HepG2 (cell line): ENCODE data around the gene RAB3C. TPM values are rescaled to one million over a fixed set of nuclear protein-coding genes. Genes with fewer than 3 reads are reported as not detected.

ENCODE experiments used
- ATAC-seq: fragments of 200-7000 bp; cut with Tn5 transposase; 3 replicates; pipeline ENCODE4 v1.9.1; 2020; ENCODE audit warnings: mild to moderate bottlenecking, moderate library complexity
- BruUV-seq: library from RNA; stranded (reverse); fragments of 400-500 nt; replicated peaks from 2 replicates; lab custom pipeline; 2021; lab: Mats Ljungman, UMichigan
- CTCF ChIA-PET: fragments of 300-600 bp; formaldehyde crosslinking; extraction: SDS; loops from one replicate; lab custom pipeline; 2021; ENCODE audit warnings: low total read pairs, inconsistent platforms, low intra/inter-chr PET ratio; lab: Yijun Ruan, JAX
- POLR2A ChIA-PET: fragments of 350-600 bp; sonication (Branson Sonifier 250); formaldehyde crosslinking; loops from one replicate; lab custom pipeline; 2020; ENCODE audit warnings: antibody characterized with exemption, inconsistent platforms; lab: Yijun Ruan, JAX
- DNase-seq: peaks from one replicate; pipeline ENCODE4 v3.0.0-alpha.2; 2015; ENCODE audit warnings: low spot score
- FAIRE-seq: peaks from 3 replicates; lab custom pipeline; 2011; peaks lifted over from hg19 to GRCh38; lab: Jason Lieb, UNC
- H2AFZ ChIP-seq: one replicate; pipeline ENCODE4 v1.6.1; 2011; ENCODE audit warnings: low read length, inconsistent platforms
- H3K27ac ChIP-seq: fragments of 300-600 bp; 3 replicates; pipeline ENCODE4 v1.8.0; 2011; ENCODE audit warnings: mixed run types, mild to moderate bottlenecking, mixed read lengths, low read length, inconsistent platforms; ENCODE audit not compliant: insufficient read depth; ENCODE audit errors: extremely low read length
- H3K27me3 ChIP-seq, 2 experiments: fragments of 200-600 bp in 1 of 2; 2 replicates in 1 of 2; 3 replicates in 1 of 2; pipeline versions ENCODE4 v1.6.0 to v1.8.0; 2011; ENCODE audit warnings: low read length in 2 of 2, mild to moderate bottlenecking in 2 of 2, moderate library complexity in 2 of 2, inconsistent platforms in 1 of 2; ENCODE audit not compliant: insufficient read depth in 2 of 2, control insufficient read depth in 1 of 2
- H3K36me3 ChIP-seq, 2 experiments: fragments of 200-600 bp in 1 of 2; replicated peaks in 1 of 2; 2 replicates in 1 of 2; 3 replicates in 1 of 2; pipeline versions ENCODE4 v1.5.1 to v1.8.0; 2011; ENCODE audit warnings: low read length in 2 of 2, inconsistent platforms in 1 of 2; ENCODE audit not compliant: insufficient read depth in 2 of 2, control insufficient read depth in 1 of 2
- H3K4me1 ChIP-seq: 2 replicates; pipeline ENCODE4 v1.5.1; 2012; ENCODE audit warnings: low read length, inconsistent platforms; ENCODE audit not compliant: insufficient read depth
- H3K4me2 ChIP-seq: 2 replicates; pipeline ENCODE4 v1.6.0; 2011; ENCODE audit warnings: low read depth, low read length, inconsistent platforms
- H3K4me3 ChIP-seq, 3 experiments: fragments of 200-600 bp in 1 of 3; sonication (generic), shearing (Covaris generic) in 1 of 3; replicated peaks in 1 of 3; 2 replicates each; pipeline ENCODE4 v1.5.1; 2011 to 2016; ENCODE audit warnings: low read length in 3 of 3, inconsistent platforms in 2 of 3, low read depth in 2 of 3, mild to moderate bottlenecking in 2 of 3, control low read depth in 1 of 3, mixed read lengths in 1 of 3; ENCODE audit not compliant: insufficient read depth in 1 of 3
- H3K79me2 ChIP-seq: one replicate; pipeline ENCODE4 v1.6.1; 2011; ENCODE audit warnings: low read length, inconsistent platforms; ENCODE audit not compliant: insufficient read depth
- H3K9ac ChIP-seq: 2 replicates; pipeline ENCODE4 v1.6.0; 2011; ENCODE audit warnings: mild to moderate bottlenecking, low read depth, low read length, inconsistent platforms; ENCODE audit not compliant: insufficient read depth
- H3K9me3 ChIP-seq: 2 replicates; pipeline ENCODE4 v1.5.1; 2012; ENCODE audit warnings: mild to moderate bottlenecking, low read length
- H4K20me1 ChIP-seq: 2 replicates; pipeline ENCODE4 v1.6.0; 2011; ENCODE audit warnings: inconsistent platforms, mild to moderate bottlenecking, low read length, moderate library complexity; ENCODE audit not compliant: insufficient read depth
- CAMTA2 ChIP-seq: sonication (generic); formaldehyde crosslinking; IDR thresholded peaks from 2 replicates; pipeline ENCODE4 v1.4.0; 2020; ENCODE audit warnings: mild to moderate bottlenecking, missing genetic modification reagents, borderline replicate concordance
- FOSL1 ChIP-seq: sonication (generic); formaldehyde crosslinking; IDR thresholded peaks from 2 replicates; pipeline ENCODE4 v1.9.0; 2021; ENCODE audit warnings: missing genetic modification reagents, borderline replicate concordance
- HDAC2 ChIP-seq: sonication (generic); formaldehyde crosslinking; IDR thresholded peaks from 2 replicates; pipeline ENCODE4 v1.4.0; 2020; ENCODE audit warnings: missing genetic modification reagents
- HIVEP1 ChIP-seq: sonication (generic); formaldehyde crosslinking; IDR thresholded peaks from 2 replicates; pipeline ENCODE4 v1.4.0; 2020; ENCODE audit warnings: mild to moderate bottlenecking, missing genetic modification reagents
- REPIN1 ChIP-seq: sonication (generic); formaldehyde crosslinking; IDR thresholded peaks from 2 replicates; pipeline ENCODE4 v1.8.0; 2022; ENCODE audit warnings: missing genetic modification reagents, low read depth, mild to moderate bottlenecking, borderline replicate concordance
- SATB2 ChIP-seq: sonication (generic); formaldehyde crosslinking; IDR thresholded peaks from 2 replicates; pipeline ENCODE4 v1.5.0; 2020; ENCODE audit warnings: missing genetic modification reagents
- U2AF2 ChIP-seq: fragments of 200-400 bp; formaldehyde crosslinking; IDR thresholded peaks from 2 replicates; pipeline ENCODE4 v1.6.1; 2017; ENCODE audit warnings: low read depth, mild to moderate bottlenecking, low read length
- ZNF547 ChIP-seq: sonication (generic); formaldehyde crosslinking; IDR thresholded peaks from 2 replicates; pipeline ENCODE4 v1.5.1; 2020; ENCODE audit warnings: mild to moderate bottlenecking, missing genetic modification reagents
- ZSCAN22 ChIP-seq: sonication (generic); formaldehyde crosslinking; IDR thresholded peaks from 2 replicates; pipeline ENCODE4 v1.4.0; 2020; ENCODE audit warnings: mild to moderate bottlenecking, missing genetic modification reagents
- WGBS: methylation state at CpG from one replicate; pipeline ENCODE4 v1.1.6; 2017; ENCODE audit warnings: low lambda C conversion rate; 5-methylcytosine and 5-hydroxymethylcytosine counted together
- in situ Hi-C: cut with HindIII; loops from 2 replicates; pipeline ENCODE4 v1.10.0; 2017; ENCODE audit warnings: low pct_unique_long_range_greater_than_20kb; ENCODE audit not compliant: extremely low pct_ligation_motif_present
- intact Hi-C: fragments of 100-400 bp; cut with micrococcal nuclease; formaldehyde crosslinking; loops from one replicate; pipeline ENCODE4 v1.10.0; 2022; ENCODE audit not compliant: unreplicated experiment
- polyA plus RNA-seq, 8 experiments: library from polyadenylated mRNA; depleted of rRNA in 3 of 8; stranded (reverse) in 7 of 8; unstranded in 1 of 8; fragments of >200 nt; fragmentation: Illumina TruSeq in 4 of 8; extraction: Trizol in 4 of 8; gene quantifications; 2 replicates each; pipeline versions ENCODE4 v1.2.1 to v1.2.3, GENCODE V29; 2011 to 2016; ENCODE audit warnings: low read depth in 4 of 8, missing spikeins in 1 of 8, mixed read lengths in 1 of 8; ENCODE audit not compliant: insufficient read depth in 1 of 8
- total RNA-seq, 5 experiments: library from RNA; depleted of rRNA; stranded (reverse); fragments of >200 nt; fragmentation: Illumina TruSeq; extraction: Trizol; gene quantifications; 2 replicates each; pipeline ENCODE4 v1.2.3, GENCODE V29; 2016; ENCODE audit warnings: low read depth in 1 of 5
- TF ChIP-seq, protein P1 (sequence below): sonication (generic); formaldehyde crosslinking; conservative IDR thresholded peaks from 2 replicates; pipeline ENCODE4 v1.8.0; 2022; ENCODE audit warnings: missing genetic modification reagents
- TF ChIP-seq, protein P2 (sequence below): sonication (generic); formaldehyde crosslinking; IDR thresholded peaks from 2 replicates; pipeline ENCODE4 v1.9.0; 2021; ENCODE audit warnings: missing genetic modification reagents, borderline replicate concordance
- TF ChIP-seq, protein P3 (sequence below): sonication (generic); formaldehyde crosslinking; IDR thresholded peaks from 2 replicates; pipeline ENCODE4 v1.5.0; 2020; ENCODE audit warnings: missing genetic modification reagents, mild to moderate bottlenecking, borderline replicate concordance

Gene RAB3C
- total and polyA plus RNA-seq, 2 of the 13 experiments (the other 11 are each of a cell fraction or from before 2014, with no cell fraction given) = not detected

DNA sequence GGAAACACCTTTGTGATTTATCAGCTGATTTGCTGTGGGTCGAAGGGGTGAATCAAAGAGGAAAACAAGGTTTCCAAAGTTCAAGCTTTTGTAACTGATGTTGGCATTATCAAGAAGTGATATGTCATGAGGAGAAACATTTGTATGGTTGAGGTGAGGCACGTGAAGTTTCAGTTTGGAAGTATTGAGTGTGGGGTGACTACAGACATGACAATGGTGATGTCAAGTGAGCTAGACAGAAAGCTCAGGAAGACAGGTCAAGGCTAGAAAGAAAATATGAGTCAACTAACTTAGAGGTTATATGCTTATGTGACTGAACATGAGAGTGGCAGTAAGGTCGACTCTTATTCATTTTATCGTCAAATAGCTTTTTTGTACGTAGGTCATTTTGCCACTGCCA, 99.1 kb downstream of the RAB3C start:
- ATAC-seq (no peak), DNase-seq (no peak), FAIRE-seq (no peak)
- Histone ChIP-seq H2AFZ (no peak overlapping the region), H3K36me3 (no peaks in the 10 kb centered on the region), H3K4me3 (no peak overlapping the region), H3K27me3 (no peaks in the 10 kb centered on the region), H4K20me1 (no peaks in the 10 kb centered on the region), H3K9ac (no peak overlapping the region), H3K4me1 (no peaks in the 10 kb centered on the region), H3K9me3 (no peaks in the 10 kb centered on the region), H3K79me2 (no peaks in the 10 kb centered on the region), H3K27ac (no peak overlapping the region), H3K4me2 (no peak overlapping the region)
- 32% methylated on average over 5 of the region's 5 CpGs for WGBS
- no TSS peak for BruUV-seq
- no peak for TF ChIP-seq U2AF2
- no peak for TF ChIP-seq SATB2 (CRISPR knock-in tag)
- TF ChIP-seq, protein P1, sequence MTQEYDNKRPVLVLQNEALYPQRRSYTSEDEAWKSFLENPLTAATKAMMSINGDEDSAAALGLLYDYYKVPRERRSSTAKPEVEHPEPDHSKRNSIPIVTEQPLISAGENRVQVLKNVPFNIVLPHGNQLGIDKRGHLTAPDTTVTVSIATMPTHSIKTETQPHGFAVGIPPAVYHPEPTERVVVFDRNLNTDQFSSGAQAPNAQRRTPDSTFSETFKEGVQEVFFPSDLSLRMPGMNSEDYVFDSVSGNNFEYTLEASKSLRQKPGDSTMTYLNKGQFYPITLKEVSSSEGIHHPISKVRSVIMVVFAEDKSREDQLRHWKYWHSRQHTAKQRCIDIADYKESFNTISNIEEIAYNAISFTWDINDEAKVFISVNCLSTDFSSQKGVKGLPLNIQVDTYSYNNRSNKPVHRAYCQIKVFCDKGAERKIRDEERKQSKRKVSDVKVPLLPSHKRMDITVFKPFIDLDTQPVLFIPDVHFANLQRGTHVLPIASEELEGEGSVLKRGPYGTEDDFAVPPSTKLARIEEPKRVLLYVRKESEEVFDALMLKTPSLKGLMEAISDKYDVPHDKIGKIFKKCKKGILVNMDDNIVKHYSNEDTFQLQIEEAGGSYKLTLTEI = no peak
- no peak for TF ChIP-seq FOSL1 (CRISPR knock-in tag)
- TF ChIP-seq HDAC2 (CRISPR knock-in tag) = no peak
- TF ChIP-seq ZNF547 = no peak
- no peak for TF ChIP-seq ZSCAN22 (CRISPR knock-in tag)
- no peak for TF ChIP-seq REPIN1
- no peak for TF ChIP-seq HIVEP1
- TF ChIP-seq, protein P2, sequence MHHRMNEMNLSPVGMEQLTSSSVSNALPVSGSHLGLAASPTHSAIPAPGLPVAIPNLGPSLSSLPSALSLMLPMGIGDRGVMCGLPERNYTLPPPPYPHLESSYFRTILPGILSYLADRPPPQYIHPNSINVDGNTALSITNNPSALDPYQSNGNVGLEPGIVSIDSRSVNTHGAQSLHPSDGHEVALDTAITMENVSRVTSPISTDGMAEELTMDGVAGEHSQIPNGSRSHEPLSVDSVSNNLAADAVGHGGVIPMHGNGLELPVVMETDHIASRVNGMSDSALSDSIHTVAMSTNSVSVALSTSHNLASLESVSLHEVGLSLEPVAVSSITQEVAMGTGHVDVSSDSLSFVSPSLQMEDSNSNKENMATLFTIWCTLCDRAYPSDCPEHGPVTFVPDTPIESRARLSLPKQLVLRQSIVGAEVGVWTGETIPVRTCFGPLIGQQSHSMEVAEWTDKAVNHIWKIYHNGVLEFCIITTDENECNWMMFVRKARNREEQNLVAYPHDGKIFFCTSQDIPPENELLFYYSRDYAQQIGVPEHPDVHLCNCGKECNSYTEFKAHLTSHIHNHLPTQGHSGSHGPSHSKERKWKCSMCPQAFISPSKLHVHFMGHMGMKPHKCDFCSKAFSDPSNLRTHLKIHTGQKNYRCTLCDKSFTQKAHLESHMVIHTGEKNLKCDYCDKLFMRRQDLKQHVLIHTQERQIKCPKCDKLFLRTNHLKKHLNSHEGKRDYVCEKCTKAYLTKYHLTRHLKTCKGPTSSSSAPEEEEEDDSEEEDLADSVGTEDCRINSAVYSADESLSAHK (CRISPR knock-in tag) = no peak
- no peak for TF ChIP-seq CAMTA2 (CRISPR knock-in tag)
- TF ChIP-seq, protein P3, sequence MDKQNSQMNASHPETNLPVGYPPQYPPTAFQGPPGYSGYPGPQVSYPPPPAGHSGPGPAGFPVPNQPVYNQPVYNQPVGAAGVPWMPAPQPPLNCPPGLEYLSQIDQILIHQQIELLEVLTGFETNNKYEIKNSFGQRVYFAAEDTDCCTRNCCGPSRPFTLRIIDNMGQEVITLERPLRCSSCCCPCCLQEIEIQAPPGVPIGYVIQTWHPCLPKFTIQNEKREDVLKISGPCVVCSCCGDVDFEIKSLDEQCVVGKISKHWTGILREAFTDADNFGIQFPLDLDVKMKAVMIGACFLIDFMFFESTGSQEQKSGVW (CRISPR knock-in tag) = no peak
- POLR2A ChIA-PET = no interaction called here
- in situ Hi-C loops (no loop called here), intact Hi-C loops (no loop called here)
- CTCF ChIA-PET = no interaction called here
